Measurements from ENCODE around the gene RNU5B-1. TPM values are rescaled to one million over a fixed set of nuclear protein-coding genes. Genes with fewer than 3 reads are reported as not detected.

Gene RNU5B-1
- total and polyA plus RNA-seq, 2 experiments from 2014 or later: not detected

DNA sequence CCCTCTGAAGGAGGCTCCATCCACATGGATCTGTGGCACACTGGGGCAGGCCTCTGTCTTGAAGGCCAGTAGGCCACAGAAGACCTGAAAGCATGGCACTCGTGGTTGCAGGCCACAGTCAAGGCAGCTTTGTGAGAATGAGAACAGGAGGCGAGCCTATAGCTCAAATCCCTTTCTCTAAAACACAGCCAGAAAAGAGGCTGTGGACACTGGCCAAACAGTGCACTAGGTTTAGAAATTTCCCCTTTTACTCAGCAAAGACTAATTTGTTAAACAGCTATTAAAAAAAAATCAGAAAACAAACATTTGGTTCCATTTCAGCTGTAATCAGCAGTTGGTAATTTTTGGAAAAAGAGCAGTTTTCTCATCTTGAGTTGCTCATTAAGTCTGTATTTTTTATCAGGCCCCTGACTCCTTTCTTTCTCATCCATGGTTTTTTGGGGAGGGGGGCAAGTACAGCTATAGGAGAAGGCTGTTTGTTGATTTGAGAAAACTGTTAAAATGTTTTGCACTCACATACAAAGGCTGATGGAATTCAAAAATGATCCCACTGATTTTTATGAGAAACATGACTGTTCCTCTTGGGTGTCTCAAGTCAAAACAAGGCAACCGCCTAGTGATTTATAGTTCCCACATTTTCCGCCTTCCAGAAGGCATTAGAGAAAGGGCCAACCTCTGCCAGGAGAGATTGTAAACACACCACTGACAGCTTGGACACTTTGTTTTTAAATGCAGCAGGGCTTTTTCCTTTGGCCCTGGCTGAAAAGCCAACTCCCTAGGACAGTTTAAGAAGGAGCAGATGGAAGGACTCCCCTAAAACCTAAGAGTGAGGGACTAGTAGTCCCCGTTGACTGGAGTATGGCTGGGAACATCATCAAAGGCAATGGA is 45.9 kb upstream of the RNU5B-1 start:
- Histone ChIP-seq H3K4me1 (ENCODE audit: insufficient read depth) (peaks cover 34% of the 10 kb centered on the region), H3K4me3 (no peak overlapping the region), H3K79me2 (no peaks in the 10 kb centered on the region), H3K27me3 (no peaks in the 10 kb centered on the region), H4K20me1 (ENCODE audit: insufficient read depth, poor library complexity, severe bottlenecking) (no peaks in the 10 kb centered on the region), H3K4me2 (peak overlapping the region; percentile 40), H3K36me3 (replicated peaks; ENCODE audit: insufficient read depth, low read depth) (no peaks in the 10 kb centered on the region), H3K9me2 (replicated peaks; ENCODE audit: insufficient read depth) (no peaks in the 10 kb centered on the region), H3K27ac (peak overlapping the region; percentile 86), H2AFZ (no peak overlapping the region), H3K9me3 (ENCODE audit: low read depth) (no peaks in the 10 kb centered on the region)
- WGBS (ENCODE audit: low lambda C conversion rate, missing lambda C conversion rate): 65% methylated on average over 5 of the region's 5 CpGs
- TF ChIP-seq, protein P1, sequence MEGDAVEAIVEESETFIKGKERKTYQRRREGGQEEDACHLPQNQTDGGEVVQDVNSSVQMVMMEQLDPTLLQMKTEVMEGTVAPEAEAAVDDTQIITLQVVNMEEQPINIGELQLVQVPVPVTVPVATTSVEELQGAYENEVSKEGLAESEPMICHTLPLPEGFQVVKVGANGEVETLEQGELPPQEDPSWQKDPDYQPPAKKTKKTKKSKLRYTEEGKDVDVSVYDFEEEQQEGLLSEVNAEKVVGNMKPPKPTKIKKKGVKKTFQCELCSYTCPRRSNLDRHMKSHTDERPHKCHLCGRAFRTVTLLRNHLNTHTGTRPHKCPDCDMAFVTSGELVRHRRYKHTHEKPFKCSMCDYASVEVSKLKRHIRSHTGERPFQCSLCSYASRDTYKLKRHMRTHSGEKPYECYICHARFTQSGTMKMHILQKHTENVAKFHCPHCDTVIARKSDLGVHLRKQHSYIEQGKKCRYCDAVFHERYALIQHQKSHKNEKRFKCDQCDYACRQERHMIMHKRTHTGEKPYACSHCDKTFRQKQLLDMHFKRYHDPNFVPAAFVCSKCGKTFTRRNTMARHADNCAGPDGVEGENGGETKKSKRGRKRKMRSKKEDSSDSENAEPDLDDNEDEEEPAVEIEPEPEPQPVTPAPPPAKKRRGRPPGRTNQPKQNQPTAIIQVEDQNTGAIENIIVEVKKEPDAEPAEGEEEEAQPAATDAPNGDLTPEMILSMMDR (IDR thresholded peaks at IDR 0.05; ENCODE audit: poor library complexity): no peak
- TF ChIP-seq EZH2phosphoT487 (IDR thresholded peaks at IDR 0.05; ENCODE audit: low read depth, severe bottlenecking, unreplicated experiment) (no peak), EZH2 (IDR thresholded peaks at IDR 0.05; ENCODE audit: borderline replicate concordance) (no peak)
- DNase-seq (ENCODE audit: low spot score): peak; percentile 55

DNA sequence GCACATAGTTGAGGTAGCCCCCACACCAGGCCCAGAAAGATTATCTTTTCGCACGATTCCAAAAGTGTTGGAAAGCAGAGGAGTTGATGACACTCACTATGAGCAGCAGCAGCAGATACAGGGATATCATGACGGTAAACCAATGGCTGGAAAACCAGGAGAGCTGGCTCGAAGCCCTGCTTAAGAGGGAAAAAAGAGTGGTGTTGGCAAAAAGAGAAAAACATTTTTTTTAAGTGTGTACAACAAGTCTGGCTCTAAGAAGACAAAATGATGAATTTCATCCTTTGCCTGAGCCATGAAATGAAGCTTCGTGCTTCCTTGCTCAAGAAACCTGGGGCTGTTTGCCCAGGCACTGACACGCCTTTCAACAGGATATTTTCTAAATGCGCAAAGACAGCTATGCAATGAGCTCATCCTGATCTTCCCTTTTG is 45.1 kb upstream of the RNU5B-1 start:
- DNase-seq (ENCODE audit: low spot score): peak; percentile 51
- no peaks in the 10 kb centered on the region for H4K20me1 ChIP-seq (ENCODE audit: insufficient read depth, poor library complexity, severe bottlenecking)
- no peak overlapping the region for H2AFZ ChIP-seq
- 72% methylated on average over 7 of the region's 7 CpGs for WGBS (ENCODE audit: low lambda C conversion rate, missing lambda C conversion rate)
- H3K79me2 ChIP-seq: no peaks in the 10 kb centered on the region
- peak overlapping the region; percentile 86 for H3K27ac ChIP-seq
- H3K4me2 ChIP-seq: peak overlapping the region; percentile 40
- H3K4me1 ChIP-seq (ENCODE audit: insufficient read depth): peaks cover 36% of the 10 kb centered on the region
- TF ChIP-seq, protein P1 (IDR thresholded peaks at IDR 0.05; ENCODE audit: poor library complexity): no peak
- TF ChIP-seq EZH2phosphoT487 (IDR thresholded peaks at IDR 0.05; ENCODE audit: low read depth, severe bottlenecking, unreplicated experiment) (no peak), EZH2 (IDR thresholded peaks at IDR 0.05; ENCODE audit: borderline replicate concordance) (no peak)
- no peak overlapping the region for H3K4me3 ChIP-seq
- H3K27me3 ChIP-seq: no peaks in the 10 kb centered on the region
- no peaks in the 10 kb centered on the region for H3K36me3 ChIP-seq (replicated peaks; ENCODE audit: insufficient read depth, low read depth)
- no peaks in the 10 kb centered on the region for H3K9me3 ChIP-seq (ENCODE audit: low read depth)
- no peaks in the 10 kb centered on the region for H3K9me2 ChIP-seq (replicated peaks; ENCODE audit: insufficient read depth)

DNA sequence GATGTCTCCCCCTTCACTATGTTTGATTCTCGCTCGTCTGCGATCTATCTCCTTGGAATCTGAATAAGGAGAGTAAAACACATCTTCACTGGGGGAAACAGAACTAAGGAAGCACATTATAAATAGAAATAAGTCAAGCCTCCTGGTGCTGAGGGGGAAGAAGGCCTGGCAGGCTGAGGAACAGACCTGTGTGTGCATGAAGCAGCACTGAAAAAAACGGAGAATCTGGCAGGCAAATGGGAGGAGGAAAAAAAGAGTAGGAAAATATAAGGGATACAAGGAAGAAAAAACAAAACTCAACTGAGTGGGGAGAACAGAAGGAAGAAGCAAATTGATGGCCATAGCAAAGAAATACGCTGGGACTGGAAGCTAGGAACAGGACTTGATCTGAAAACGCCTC is 43.5 kb upstream of the RNU5B-1 start:
- no peaks in the 10 kb centered on the region for H3K36me3 ChIP-seq (replicated peaks; ENCODE audit: insufficient read depth, low read depth)
- H3K4me2 ChIP-seq: no peak overlapping the region
- peaks cover 34% of the 10 kb centered on the region for H3K4me1 ChIP-seq (ENCODE audit: insufficient read depth)
- no peaks in the 10 kb centered on the region for H3K9me3 ChIP-seq (ENCODE audit: low read depth)
- no peaks in the 10 kb centered on the region for H4K20me1 ChIP-seq (ENCODE audit: insufficient read depth, poor library complexity, severe bottlenecking)
- H3K9me2 ChIP-seq (replicated peaks; ENCODE audit: insufficient read depth): no peaks in the 10 kb centered on the region
- no peak overlapping the region for H3K4me3 ChIP-seq
- no peaks in the 10 kb centered on the region for H3K27me3 ChIP-seq
- H3K27ac ChIP-seq: no peak overlapping the region
- WGBS (ENCODE audit: low lambda C conversion rate, missing lambda C conversion rate): 97% methylated on average over 6 of the region's 6 CpGs
- TF ChIP-seq, protein P1 (IDR thresholded peaks at IDR 0.05; ENCODE audit: poor library complexity): no peak
- DNase-seq (ENCODE audit: low spot score): no peak
- H3K79me2 ChIP-seq: no peaks in the 10 kb centered on the region
- no peak overlapping the region for H2AFZ ChIP-seq
